ENCODE data around the gene CTBP2. TPM values are rescaled to one million over a fixed set of nuclear protein-coding genes. Genes with fewer than 3 reads are reported as not detected.

CTBP2 gene
- total and polyA plus RNA-seq, 10 of the 15 experiments (the other 5 are each of a cell fraction or from before 2014, with no cell fraction given): 0.02 to 0.72 (median 0.06) TPM; not detected in 2

- POLR2A ChIA-PET: no interaction called here
- SMC1A ChIA-PET (ENCODE audit: uncharacterized antibody, unreplicated experiment): no interaction called here
- in situ Hi-C loops (cut with MboI) (no loop called here), intact Hi-C loops (cut with micrococcal nuclease; ENCODE audit: unreplicated experiment) (no loop called here)
- Histone ChIP-seq H2AFZ (ENCODE audit: control insufficient read depth, low read depth, low read length) (no peak overlapping the region), H3K9ac (ENCODE audit: control insufficient read depth, insufficient read depth, low read length) (no peak overlapping the region), H3K9me3 (replicated peaks; ENCODE audit: control insufficient read depth, insufficient read depth, low read length) (no peaks in the 10 kb centered on the region), H3K4me2 (ENCODE audit: control insufficient read depth, insufficient read depth) (no peak overlapping the region), H4K20me1 (ENCODE audit: control insufficient read depth, insufficient read depth) (no peaks in the 10 kb centered on the region), H3K27me3 (replicated peaks in 1 of 2; ENCODE audit: control insufficient read depth in 2 of 2, insufficient read depth in 2 of 2, low read length in 1 of 2) (no peaks in the 10 kb centered on the region), H3K27ac (ENCODE audit: control insufficient read depth, insufficient read depth) (no peak overlapping the region), H3K4me3 (no peak overlapping the region), H3K4me1 (ENCODE audit: control insufficient read depth, insufficient read depth, low read length) (no peaks in the 10 kb centered on the region), H3K79me2 (ENCODE audit: control insufficient read depth, insufficient read depth, low read length) (no peaks in the 10 kb centered on the region), H3K36me3 (ENCODE audit: control insufficient read depth in 2 of 2, insufficient read depth in 2 of 2, low read length in 1 of 2) (no peaks in the 10 kb centered on the region)
- TF ChIP-seq CEBPB (IDR thresholded peaks at IDR 0.05; ENCODE audit: borderline replicate concordance in 1 of 2, low read depth in 2 of 2, low read length in 2 of 2) (no peak), JUND (IDR thresholded peaks at IDR 0.05; ENCODE audit: low read depth, low read length) (no peak), BHLHE40 (IDR thresholded peaks at IDR 0.05; ENCODE audit: borderline replicate concordance in 1 of 2, low read depth in 2 of 2, low read length in 1 of 2) (no peak)
- DNase-seq (ENCODE audit: low read depth, low spot score): no peak
- CTCF ChIA-PET: no interaction called here
- no peak for ATAC-seq
- 55% methylated on average over 14 of the region's 14 CpGs for WGBS (ENCODE audit: insufficient coverage, insufficient replicate concordance, low lambda C conversion rate, missing lambda C conversion rate)
- BruUV-seq (replicated peaks): no TSS peak
- RAD21 ChIA-PET (ENCODE audit: unreplicated experiment): no interaction called here
- FAIRE-seq: no peak
Measured at GRCh38 chr10:125177641-125178640, 17.6 kb upstream of the CTBP2 start.

- no peak for TF ChIP-seq EP300 (IDR thresholded peaks at IDR 0.05; ENCODE audit: borderline replicate concordance in 1 of 2, control insufficient read depth in 1 of 2, low read depth in 2 of 2, low read length in 2 of 2)
- no peak for TF ChIP-seq RAD51 (IDR thresholded peaks at IDR 0.05)
- TF ChIP-seq CBX3 (IDR thresholded peaks at IDR 0.05; ENCODE audit: borderline replicate concordance, low read depth): no peak
- no peak for TF ChIP-seq SREBF1 (IDR thresholded peaks at IDR 0.05; ENCODE audit: low read length)
- no peak for TF ChIP-seq EGR1 (IDR thresholded peaks at IDR 0.05; ENCODE audit: borderline replicate concordance in 1 of 2, low read depth in 2 of 2, low read length in 2 of 2)
- no peak for TF ChIP-seq YBX1 (IDR thresholded peaks at IDR 0.05)
- no peak for TF ChIP-seq TCF3 (IDR thresholded peaks at IDR 0.05; ENCODE audit: borderline replicate concordance, insufficient read depth, low read depth, low read length)
- TF ChIP-seq PAX5 (IDR thresholded peaks at IDR 0.05; ENCODE audit: borderline replicate concordance, low read depth, low read length): no peak
- no peak for FAIRE-seq
- no peak overlapping the region for H3K27ac ChIP-seq (ENCODE audit: control insufficient read depth, insufficient read depth)
- no peaks in the 10 kb centered on the region for H3K27me3 ChIP-seq (replicated peaks in 1 of 2; ENCODE audit: control insufficient read depth in 2 of 2, insufficient read depth in 2 of 2, low read length in 1 of 2)
- no peaks in the 10 kb centered on the region for H3K4me1 ChIP-seq (ENCODE audit: control insufficient read depth, insufficient read depth, low read length)
- H3K36me3 ChIP-seq (ENCODE audit: control insufficient read depth in 2 of 2, insufficient read depth in 2 of 2, low read length in 1 of 2): no peaks in the 10 kb centered on the region
- BruUV-seq (replicated peaks): no TSS peak
- no peak overlapping the region for H3K4me3 ChIP-seq
- no peaks in the 10 kb centered on the region for H3K9me3 ChIP-seq (replicated peaks; ENCODE audit: control insufficient read depth, insufficient read depth, low read length)
- no peak overlapping the region for H2AFZ ChIP-seq (ENCODE audit: control insufficient read depth, low read depth, low read length)
- no peak overlapping the region for H3K4me2 ChIP-seq (ENCODE audit: control insufficient read depth, insufficient read depth)
- ChIA-PET SMC1A (ENCODE audit: uncharacterized antibody, unreplicated experiment) (no interaction called here), RAD21 (ENCODE audit: unreplicated experiment) (no interaction called here), POLR2A (no interaction called here), CTCF (no interaction called here)
- intact Hi-C loops (cut with micrococcal nuclease; ENCODE audit: unreplicated experiment): no loop called here
- H4K20me1 ChIP-seq (ENCODE audit: control insufficient read depth, insufficient read depth): no peaks in the 10 kb centered on the region
- ATAC-seq: no peak
- no peak overlapping the region for H3K9ac ChIP-seq (ENCODE audit: control insufficient read depth, insufficient read depth, low read length)
- 21% methylated on average over 8 of the region's 8 CpGs for WGBS (ENCODE audit: insufficient coverage, insufficient replicate concordance, low lambda C conversion rate, missing lambda C conversion rate)
- H3K79me2 ChIP-seq (ENCODE audit: control insufficient read depth, insufficient read depth, low read length): no peaks in the 10 kb centered on the region
- no peak for DNase-seq (ENCODE audit: low read depth, low spot score)
- in situ Hi-C loops (cut with MboI): no loop called here
Measured at GRCh38 chr10:125175807-125176206, 15.4 kb upstream of the CTBP2 start.

Data from GM12878 (cell line).